ENCODE data around the gene ASB17.

GRCh38 chr1:75937034-75937433 lies 4.8 kb upstream of the ASB17 start:
- TF ChIP-seq CTCF (conservative IDR thresholded peaks at IDR 0.05; ENCODE audit: low read length) (no peak), EZH2phosphoT487 (IDR thresholded peaks at IDR 0.05; ENCODE audit: borderline replicate concordance) (no peak)

Data from Loucy (cell line).